ENCODE data around the gene ATF1. TPM values are rescaled to one million over a fixed set of nuclear protein-coding genes. Genes with fewer than 3 reads are reported as not detected.
"Not testable (repeated sequence)": the region's sequence is repeated elsewhere in the genome, so short reads cannot be mapped to it uniquely, and the experiment has no call there.

Gene ATF1
- total RNA-seq, 1 experiment from 2014 or later = 47.0 TPM

DNA sequence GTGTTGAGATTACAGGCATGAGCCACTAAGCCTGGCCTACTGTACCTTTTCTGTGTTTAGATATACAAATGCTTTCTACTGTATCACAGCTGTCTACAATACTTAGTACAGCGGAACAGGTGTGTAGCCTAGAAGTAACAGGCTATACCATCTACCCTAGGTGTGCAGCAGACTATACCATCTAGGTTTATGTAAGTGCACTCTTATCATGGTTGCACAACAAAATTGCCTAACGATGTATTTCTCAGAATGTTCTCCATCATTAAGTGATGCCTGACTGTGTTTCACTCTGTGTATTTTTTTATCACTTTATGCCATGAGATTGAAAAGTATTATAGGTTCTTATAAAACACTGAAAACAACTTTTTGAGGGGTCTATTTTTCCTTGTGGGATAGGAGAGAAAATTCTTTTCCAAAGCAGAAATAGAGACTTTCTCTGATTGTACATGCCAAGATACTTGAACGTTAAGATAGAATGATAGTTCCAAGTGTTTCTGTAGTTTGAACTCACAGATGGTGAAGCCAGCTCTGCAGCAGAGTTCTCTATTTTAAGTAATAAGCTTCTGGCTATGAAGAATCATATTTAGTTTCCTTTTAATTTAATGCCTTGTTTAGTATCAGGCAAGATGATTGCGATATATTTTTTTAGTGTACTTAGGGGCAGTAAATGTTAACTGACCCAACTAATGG lies 95.9 kb downstream of the ATF1 start:
- Histone ChIP-seq H3K36me3 (ENCODE audit: control insufficient read depth, insufficient read depth, low read length) (no peaks in the 10 kb centered on the region), H3K27me3 (replicated peaks; ENCODE audit: control insufficient read depth, insufficient read depth, low read length) (no peaks in the 10 kb centered on the region), H3K4me1 (no peaks in the 10 kb centered on the region), H3K4me3 (ENCODE audit: low read depth, low read length) (no peak overlapping the region), H3K9me3 (peaks cover 6% of the 10 kb centered on the region; the same call in 1 of the 2 replicates)
- Mint-ChIP-seq H3K4me3 (ENCODE audit: unreplicated experiment) (no peak overlapping the region), H3K9me3 (ENCODE audit: unreplicated experiment) (no peaks in the 10 kb centered on the region), H3K4me1 (ENCODE audit: low read depth, unreplicated experiment) (no peaks in the 10 kb centered on the region), H3K27ac (ENCODE audit: unreplicated experiment) (no peak overlapping the region), H3K27me3 (ENCODE audit: insufficient read depth, unreplicated experiment) (peaks cover 3% of the 10 kb centered on the region), H3K36me3 (ENCODE audit: insufficient read depth, unreplicated experiment) (no peaks in the 10 kb centered on the region)
- ChIA-PET CTCF (no interaction called here), POLR2A (no interaction called here)
- BruUV-seq (replicated peaks) = no TSS peak
- intact Hi-C loops (cut with micrococcal nuclease; ENCODE audit: unreplicated experiment) = no loop called here
- TF ChIP-seq, protein P1, sequence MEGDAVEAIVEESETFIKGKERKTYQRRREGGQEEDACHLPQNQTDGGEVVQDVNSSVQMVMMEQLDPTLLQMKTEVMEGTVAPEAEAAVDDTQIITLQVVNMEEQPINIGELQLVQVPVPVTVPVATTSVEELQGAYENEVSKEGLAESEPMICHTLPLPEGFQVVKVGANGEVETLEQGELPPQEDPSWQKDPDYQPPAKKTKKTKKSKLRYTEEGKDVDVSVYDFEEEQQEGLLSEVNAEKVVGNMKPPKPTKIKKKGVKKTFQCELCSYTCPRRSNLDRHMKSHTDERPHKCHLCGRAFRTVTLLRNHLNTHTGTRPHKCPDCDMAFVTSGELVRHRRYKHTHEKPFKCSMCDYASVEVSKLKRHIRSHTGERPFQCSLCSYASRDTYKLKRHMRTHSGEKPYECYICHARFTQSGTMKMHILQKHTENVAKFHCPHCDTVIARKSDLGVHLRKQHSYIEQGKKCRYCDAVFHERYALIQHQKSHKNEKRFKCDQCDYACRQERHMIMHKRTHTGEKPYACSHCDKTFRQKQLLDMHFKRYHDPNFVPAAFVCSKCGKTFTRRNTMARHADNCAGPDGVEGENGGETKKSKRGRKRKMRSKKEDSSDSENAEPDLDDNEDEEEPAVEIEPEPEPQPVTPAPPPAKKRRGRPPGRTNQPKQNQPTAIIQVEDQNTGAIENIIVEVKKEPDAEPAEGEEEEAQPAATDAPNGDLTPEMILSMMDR (IDR thresholded peaks at IDR 0.05; ENCODE audit: insufficient read depth in 1 of 2, low read depth in 1 of 2, low read length in 1 of 2, severe bottlenecking in 1 of 2, unreplicated experiment in 1 of 2) = no peak
- no peak for DNase-seq

DNA sequence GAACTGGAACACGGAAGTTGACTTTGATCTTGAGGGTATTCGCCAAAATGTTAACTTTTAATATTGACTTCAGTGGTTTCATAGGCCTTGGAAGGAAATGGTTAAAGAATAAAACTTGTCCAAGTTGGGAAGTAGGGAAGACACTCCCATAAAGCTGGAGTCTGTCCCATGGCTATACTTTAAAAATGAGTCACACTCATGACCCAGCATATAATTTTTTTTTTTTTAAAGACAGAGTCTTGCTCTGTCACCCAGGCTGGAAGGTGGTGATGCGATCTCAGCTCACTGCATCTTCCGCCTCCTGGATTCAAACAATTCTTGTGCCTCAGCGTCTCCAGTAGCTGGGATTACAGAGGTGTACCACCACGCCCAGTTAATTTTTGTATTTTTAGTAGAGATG lies 98.4 kb downstream of the ATF1 start:
- H3K4me1 Mint-ChIP-seq (ENCODE audit: low read depth, unreplicated experiment) = no peaks in the 10 kb centered on the region
- ChIA-PET POLR2A (no interaction called here), CTCF (interaction anchor here (0.6 kb wide), 2 partner anchors 37 to 488 kb away, joined by 3 read pairs; no protein-coding TSS in a partner anchor)
- H3K27me3 ChIP-seq (replicated peaks; ENCODE audit: control insufficient read depth, insufficient read depth, low read length) = no peaks in the 10 kb centered on the region
- intact Hi-C loops (cut with micrococcal nuclease; ENCODE audit: unreplicated experiment) = no loop called here
- no peak for DNase-seq
- H3K27me3 Mint-ChIP-seq (ENCODE audit: insufficient read depth, unreplicated experiment) = peaks cover 3% of the 10 kb centered on the region
- no peaks in the 10 kb centered on the region for H3K4me1 ChIP-seq
- H3K27ac Mint-ChIP-seq (ENCODE audit: unreplicated experiment) = no peak overlapping the region
- H3K9me3 ChIP-seq = no peaks in the 10 kb centered on the region; the same call in 1 of the 2 replicates
- no peaks in the 10 kb centered on the region for H3K36me3 ChIP-seq (ENCODE audit: control insufficient read depth, insufficient read depth, low read length)
- peaks cover 10% of the 10 kb centered on the region for H3K9me3 Mint-ChIP-seq (ENCODE audit: unreplicated experiment)
- H3K36me3 Mint-ChIP-seq (ENCODE audit: insufficient read depth, unreplicated experiment) = no peaks in the 10 kb centered on the region
- TF ChIP-seq, protein P1 (IDR thresholded peaks at IDR 0.05; ENCODE audit: insufficient read depth in 1 of 2, low read depth in 1 of 2, low read length in 1 of 2, severe bottlenecking in 1 of 2, unreplicated experiment in 1 of 2) = no peak
- H3K4me3 ChIP-seq (ENCODE audit: low read depth, low read length) = no peak overlapping the region
- H3K4me3 Mint-ChIP-seq (ENCODE audit: unreplicated experiment) = no peak overlapping the region
- no TSS peak for BruUV-seq (replicated peaks)

DNA sequence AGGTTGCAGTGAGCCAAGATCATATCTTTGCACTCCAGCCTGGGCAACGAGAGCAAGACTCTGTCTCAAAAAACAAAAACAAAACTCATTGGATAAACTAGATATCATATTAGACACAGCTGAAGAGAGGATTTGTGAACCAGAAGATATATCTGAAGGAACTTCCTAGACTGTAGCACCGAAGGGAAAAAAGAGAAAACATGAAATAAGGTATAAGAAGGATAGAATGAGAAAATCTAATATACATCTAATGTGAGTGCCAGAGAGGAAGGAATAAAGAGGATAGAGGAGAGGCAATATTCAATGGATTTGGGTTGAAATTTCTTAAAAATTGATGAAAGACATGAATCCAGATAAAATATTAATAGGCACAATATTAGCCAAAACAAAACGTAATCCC lies 101.4 kb downstream of the ATF1 start:
- intact Hi-C loops (cut with micrococcal nuclease; ENCODE audit: unreplicated experiment) = no loop called here
- Mint-ChIP-seq H3K4me3 (ENCODE audit: unreplicated experiment) (no peak overlapping the region), H3K4me1 (ENCODE audit: low read depth, unreplicated experiment) (no peaks in the 10 kb centered on the region), H3K36me3 (ENCODE audit: insufficient read depth, unreplicated experiment) (no peaks in the 10 kb centered on the region), H3K27ac (ENCODE audit: unreplicated experiment) (no peak overlapping the region), H3K9me3 (ENCODE audit: unreplicated experiment) (peaks cover 10% of the 10 kb centered on the region), H3K27me3 (ENCODE audit: insufficient read depth, unreplicated experiment) (peaks cover 2% of the 10 kb centered on the region)
- Histone ChIP-seq H3K9me3 (no peaks in the 10 kb centered on the region; the same call in 1 of the 2 replicates), H3K4me1 (no peaks in the 10 kb centered on the region), H3K36me3 (ENCODE audit: control insufficient read depth, insufficient read depth, low read length) (no peaks in the 10 kb centered on the region), H3K4me3 (ENCODE audit: low read depth, low read length) (no peak overlapping the region), H3K27me3 (replicated peaks; ENCODE audit: control insufficient read depth, insufficient read depth, low read length) (no peaks in the 10 kb centered on the region)
- TF ChIP-seq, protein P1 (IDR thresholded peaks at IDR 0.05; ENCODE audit: insufficient read depth in 1 of 2, low read depth in 1 of 2, low read length in 1 of 2, severe bottlenecking in 1 of 2, unreplicated experiment in 1 of 2) = no peak
- BruUV-seq (replicated peaks) = no TSS peak
- DNase-seq = no peak
- CTCF ChIA-PET = no interaction called here
- POLR2A ChIA-PET = no interaction called here

DNA sequence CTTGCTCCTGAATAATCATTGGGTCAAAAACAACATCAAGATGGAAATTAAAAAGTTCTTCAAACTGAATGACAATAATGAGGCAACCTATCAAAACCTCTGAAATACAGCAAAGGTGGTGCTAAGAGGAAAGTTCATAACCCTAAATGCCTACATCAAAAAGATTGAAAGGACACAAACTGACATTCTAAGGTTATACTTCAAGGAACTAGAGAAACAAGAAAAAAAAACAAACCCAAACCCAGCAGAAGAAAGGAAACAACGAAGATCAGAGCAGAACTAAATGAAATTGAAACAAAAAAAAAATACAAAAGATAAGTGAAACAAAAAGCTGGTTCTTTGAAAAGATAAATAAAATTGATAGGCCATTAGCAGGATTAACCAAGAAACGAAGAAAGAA lies 105.0 kb downstream of the ATF1 start:
- DNase-seq; H3K36me3 ChIP-seq (ENCODE audit: control insufficient read depth, insufficient read depth, low read length); H3K27me3 ChIP-seq (replicated peaks; ENCODE audit: control insufficient read depth, insufficient read depth, low read length); intact Hi-C loops (cut with micrococcal nuclease; ENCODE audit: unreplicated experiment); POLR2A ChIA-PET; H3K4me1 ChIP-seq; H3K9me3 ChIP-seq; H3K4me3 ChIP-seq (ENCODE audit: low read depth, low read length); H3K27me3 Mint-ChIP-seq (ENCODE audit: insufficient read depth, unreplicated experiment); H3K4me3 Mint-ChIP-seq (ENCODE audit: unreplicated experiment); CTCF ChIA-PET; H3K4me1 Mint-ChIP-seq (ENCODE audit: low read depth, unreplicated experiment); H3K36me3 Mint-ChIP-seq (ENCODE audit: insufficient read depth, unreplicated experiment); BruUV-seq (replicated peaks); H3K27ac Mint-ChIP-seq (ENCODE audit: unreplicated experiment): not testable (repeated sequence)
- peaks cover 10% of the 10 kb centered on the region for H3K9me3 Mint-ChIP-seq (ENCODE audit: unreplicated experiment)

Data from Caco-2 (cell line).